ENCODE measurements around the gene NUDT14. TPM values are rescaled to one million over a fixed set of nuclear protein-coding genes. Genes with fewer than 3 reads are reported as not detected.

The NUDT14 gene
- total RNA-seq, 6 experiments from 2014 or later, result 9.0 to 27.4 (median 11.4) TPM

DNA sequence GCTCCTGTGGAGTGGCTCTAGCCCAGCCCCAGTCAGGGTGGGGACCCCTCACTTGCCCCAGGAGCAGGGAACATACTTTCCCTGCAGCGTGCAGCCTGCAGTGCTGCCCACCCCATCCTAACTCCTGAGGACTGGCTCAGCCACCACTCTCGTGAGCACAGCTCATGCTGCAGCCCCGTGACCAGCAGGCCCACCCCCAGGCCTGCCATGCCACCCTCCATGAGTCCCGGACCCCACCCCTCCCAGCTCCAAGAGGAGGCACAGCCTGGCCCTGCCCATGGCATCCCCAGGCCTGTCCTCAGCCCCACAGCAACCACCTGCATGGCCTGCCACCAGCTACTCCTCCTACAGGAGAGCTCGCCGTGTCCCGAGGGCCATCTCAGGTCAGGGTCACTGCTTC is 8.6 kb downstream of the NUDT14 start:
- WGBS (ENCODE audit: insufficient coverage, low coverage, low lambda C conversion rate, missing lambda C conversion rate), result no CpG with 5 or more reads among the region's 7 CpGs
- Histone ChIP-seq H3K9me3 (no peaks in the 10 kb centered on the region), H3K27ac (no peak overlapping the region), H3K36me3 (no peaks in the 10 kb centered on the region), H3K4me3 (no peak overlapping the region), H3K27me3 (no peaks in the 10 kb centered on the region), H3K4me1 (peaks cover 0 to 5% (median 0%) of the 10 kb centered on the region in 4 donors)
- TF ChIP-seq, protein P1, sequence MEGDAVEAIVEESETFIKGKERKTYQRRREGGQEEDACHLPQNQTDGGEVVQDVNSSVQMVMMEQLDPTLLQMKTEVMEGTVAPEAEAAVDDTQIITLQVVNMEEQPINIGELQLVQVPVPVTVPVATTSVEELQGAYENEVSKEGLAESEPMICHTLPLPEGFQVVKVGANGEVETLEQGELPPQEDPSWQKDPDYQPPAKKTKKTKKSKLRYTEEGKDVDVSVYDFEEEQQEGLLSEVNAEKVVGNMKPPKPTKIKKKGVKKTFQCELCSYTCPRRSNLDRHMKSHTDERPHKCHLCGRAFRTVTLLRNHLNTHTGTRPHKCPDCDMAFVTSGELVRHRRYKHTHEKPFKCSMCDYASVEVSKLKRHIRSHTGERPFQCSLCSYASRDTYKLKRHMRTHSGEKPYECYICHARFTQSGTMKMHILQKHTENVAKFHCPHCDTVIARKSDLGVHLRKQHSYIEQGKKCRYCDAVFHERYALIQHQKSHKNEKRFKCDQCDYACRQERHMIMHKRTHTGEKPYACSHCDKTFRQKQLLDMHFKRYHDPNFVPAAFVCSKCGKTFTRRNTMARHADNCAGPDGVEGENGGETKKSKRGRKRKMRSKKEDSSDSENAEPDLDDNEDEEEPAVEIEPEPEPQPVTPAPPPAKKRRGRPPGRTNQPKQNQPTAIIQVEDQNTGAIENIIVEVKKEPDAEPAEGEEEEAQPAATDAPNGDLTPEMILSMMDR (IDR thresholded peaks at IDR 0.05), result no peak
- ATAC-seq (no peak), DNase-seq (no peak)
- intact Hi-C loops (cut with DNase I), result no loop called here

DNA sequence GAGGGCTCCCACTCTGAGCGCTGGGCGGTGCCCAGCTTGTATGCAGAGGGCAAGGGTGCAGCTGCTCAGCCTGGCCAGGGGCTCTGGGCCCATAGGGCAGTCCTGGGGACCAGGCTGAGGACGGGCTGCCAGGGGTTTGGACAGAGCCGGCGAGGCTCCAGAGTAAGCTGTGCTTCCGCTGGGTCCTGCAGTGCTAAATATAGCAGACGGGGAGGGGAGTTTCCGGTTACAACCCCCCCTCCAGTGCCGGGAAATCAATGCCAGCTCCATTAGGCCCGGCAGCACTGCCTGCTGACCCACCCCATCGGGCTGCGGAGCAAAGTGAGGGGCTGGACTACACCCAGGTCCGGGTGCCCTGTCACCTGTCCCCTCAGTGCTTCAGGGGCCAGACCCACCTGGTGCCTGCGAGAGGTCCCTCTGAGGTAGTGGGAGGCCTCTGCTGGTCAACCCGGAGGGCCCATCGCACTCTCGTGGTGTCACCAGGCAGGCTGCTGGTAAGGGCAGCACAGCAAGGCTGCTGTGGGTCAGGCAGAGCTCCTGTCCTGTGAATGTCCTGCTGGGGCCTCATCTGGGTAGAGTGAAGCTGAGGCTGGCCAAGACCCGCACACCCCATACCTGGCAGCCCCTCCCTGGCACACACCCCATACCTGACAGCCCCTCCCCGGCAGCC is 10.0 kb downstream of the NUDT14 start:
- Histone ChIP-seq H3K36me3 (no peaks in the 10 kb centered on the region), H3K4me3 (no peak overlapping the region), H3K4me1 (peaks cover 0 to 5% (median 0%) of the 10 kb centered on the region in 4 donors), H3K27ac (no peak overlapping the region), H3K27me3 (no peaks in the 10 kb centered on the region), H3K9me3 (no peaks in the 10 kb centered on the region)
- DNase-seq (no peak), ATAC-seq (peak in 1 of 4 donors; percentile 5)
- 0% methylated on average over 1 of the region's 19 CpGs for WGBS (ENCODE audit: insufficient coverage, low coverage, low lambda C conversion rate, missing lambda C conversion rate)
- intact Hi-C loops (cut with DNase I), result no loop called here
- no peak for TF ChIP-seq POLR2A (IDR thresholded peaks at IDR 0.05)
- TF ChIP-seq, protein P1 (IDR thresholded peaks at IDR 0.05), result no peak

DNA sequence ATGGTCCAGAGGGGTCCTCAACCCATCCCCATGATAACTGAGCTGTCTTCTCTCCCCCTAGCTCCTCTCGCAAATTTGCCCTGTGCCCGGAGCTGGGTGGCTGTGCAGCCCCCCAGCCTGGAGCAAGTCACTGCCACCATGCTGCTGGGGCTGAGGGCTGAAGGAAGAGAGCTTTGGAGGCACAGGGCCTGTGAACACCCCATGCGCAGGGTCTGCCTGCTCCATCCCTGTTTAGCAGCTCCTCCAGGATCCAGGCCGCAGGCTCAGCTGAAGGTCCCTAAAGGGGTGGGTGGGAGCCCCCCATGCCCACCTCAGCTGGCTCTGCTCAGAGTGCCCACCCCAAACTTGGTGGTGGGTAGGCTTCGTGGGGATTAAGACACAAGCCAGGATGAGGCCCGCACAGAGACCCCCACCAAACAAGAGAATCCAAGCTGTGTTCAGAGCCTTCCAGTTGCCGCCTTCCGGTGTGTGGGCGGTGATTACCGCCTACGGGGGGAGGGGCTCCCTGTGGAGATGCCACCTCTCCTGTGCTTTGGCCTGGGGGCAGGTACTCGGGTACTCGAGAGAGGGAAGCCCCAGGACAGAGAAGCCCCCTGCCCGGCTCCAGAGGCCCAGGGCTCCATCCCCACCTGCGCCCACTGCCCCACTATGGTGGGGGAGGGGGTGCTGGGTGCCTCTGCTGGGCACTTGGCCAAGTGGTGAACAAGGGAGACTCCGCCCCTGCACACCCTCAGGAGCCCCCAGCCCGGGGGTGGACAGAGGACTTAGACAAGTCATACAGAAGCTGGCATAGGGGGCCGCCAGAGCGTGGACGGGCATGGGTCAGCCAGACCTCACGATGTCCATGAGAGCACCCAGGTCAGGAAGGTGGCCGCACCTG is 11.1 kb downstream of the NUDT14 start:
- no peak for ATAC-seq
- DNase-seq, result no peak
- Histone ChIP-seq H3K4me1 (peaks cover 0 to 5% (median 0%) of the 10 kb centered on the region in 4 donors), H3K9me3 (no peaks in the 10 kb centered on the region), H3K27ac (no peak overlapping the region), H3K27me3 (no peaks in the 10 kb centered on the region), H3K36me3 (no peaks in the 10 kb centered on the region), H3K4me3 (no peak overlapping the region)
- 50% methylated on average over 2 of the region's 22 CpGs for WGBS (ENCODE audit: insufficient coverage, low coverage, low lambda C conversion rate, missing lambda C conversion rate)
- intact Hi-C loops (cut with DNase I), result no loop called here
- no peak for TF ChIP-seq POLR2A (IDR thresholded peaks at IDR 0.05)
- TF ChIP-seq, protein P1 (IDR thresholded peaks at IDR 0.05), result no peak

DNA sequence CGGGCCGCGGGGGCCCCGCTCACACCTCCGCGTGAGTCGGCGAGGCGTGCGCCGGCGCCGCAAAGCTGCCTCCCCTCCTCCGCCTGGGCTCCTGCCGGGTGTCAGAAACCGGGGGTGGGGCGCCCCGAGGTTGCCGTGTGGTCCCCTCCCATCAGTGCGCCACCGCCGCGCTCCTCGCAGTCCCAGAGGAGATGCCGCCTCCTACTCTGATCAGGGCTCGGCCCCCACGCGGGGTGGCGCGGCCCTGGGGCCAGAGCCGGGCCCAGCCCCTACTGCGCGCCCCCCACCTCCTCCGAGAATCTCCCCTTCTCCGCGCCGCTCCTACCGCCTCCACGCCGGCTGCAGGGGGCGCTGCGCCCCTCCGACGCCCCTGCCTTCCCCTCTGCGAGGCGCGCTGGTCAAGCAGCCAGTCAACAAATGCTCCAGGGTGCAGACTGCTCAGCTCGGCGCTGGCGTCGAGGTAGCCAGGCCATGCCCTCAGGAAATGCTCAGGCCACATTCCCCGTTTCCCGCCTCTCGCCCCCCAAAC is 12.1 kb downstream of the NUDT14 start:
- DNase-seq, result no peak
- peak; percentile 4 to 21 (median 13) for ATAC-seq
- Histone ChIP-seq H3K27me3 (no peaks in the 10 kb centered on the region), H3K27ac (no peak overlapping the region), H3K9me3 (no peaks in the 10 kb centered on the region), H3K4me1 (peaks cover 0 to 5% (median 0%) of the 10 kb centered on the region in 4 donors), H3K36me3 (no peaks in the 10 kb centered on the region), H3K4me3 (no peak overlapping the region)
- intact Hi-C loops (cut with DNase I), result no loop called here
- 19% methylated on average over 4 of the region's 54 CpGs for WGBS (ENCODE audit: insufficient coverage, low coverage, low lambda C conversion rate, missing lambda C conversion rate)
- TF ChIP-seq, protein P1 (IDR thresholded peaks at IDR 0.05), result peak; percentile 20 to 38 (median 32)
- no peak for TF ChIP-seq POLR2A (IDR thresholded peaks at IDR 0.05)
